ENCODE data around the gene ACTN3. TPM values are rescaled to one million over a fixed set of nuclear protein-coding genes. Genes with fewer than 3 reads are reported as not detected.
A peak's percentile ranks its signal among the peaks of the same experiment; 100 is the strongest.

The ACTN3 gene
- total and polyA plus RNA-seq, 12 donors, result 0.06 to 0.26 (median 0.13) TPM; not detected in 7

- Histone ChIP-seq H3K27ac (no peak overlapping the region), H3K4me3 (no peak overlapping the region), H3K36me3 (replicated peaks in 1 of 2) (peaks cover 0 to 8% of the 10 kb centered on the region in 2 donors), H3K9me3 (replicated peaks in 1 of 3) (no peaks in the 10 kb centered on the region), H3K27me3 (no peaks in the 10 kb centered on the region), H3K4me1 (replicated peaks in 1 of 2) (peaks cover 14 to 15% of the 10 kb centered on the region in 2 donors)
- TF ChIP-seq POLR2A (IDR thresholded peaks at IDR 0.05), result no peak
- TF ChIP-seq, protein P1, sequence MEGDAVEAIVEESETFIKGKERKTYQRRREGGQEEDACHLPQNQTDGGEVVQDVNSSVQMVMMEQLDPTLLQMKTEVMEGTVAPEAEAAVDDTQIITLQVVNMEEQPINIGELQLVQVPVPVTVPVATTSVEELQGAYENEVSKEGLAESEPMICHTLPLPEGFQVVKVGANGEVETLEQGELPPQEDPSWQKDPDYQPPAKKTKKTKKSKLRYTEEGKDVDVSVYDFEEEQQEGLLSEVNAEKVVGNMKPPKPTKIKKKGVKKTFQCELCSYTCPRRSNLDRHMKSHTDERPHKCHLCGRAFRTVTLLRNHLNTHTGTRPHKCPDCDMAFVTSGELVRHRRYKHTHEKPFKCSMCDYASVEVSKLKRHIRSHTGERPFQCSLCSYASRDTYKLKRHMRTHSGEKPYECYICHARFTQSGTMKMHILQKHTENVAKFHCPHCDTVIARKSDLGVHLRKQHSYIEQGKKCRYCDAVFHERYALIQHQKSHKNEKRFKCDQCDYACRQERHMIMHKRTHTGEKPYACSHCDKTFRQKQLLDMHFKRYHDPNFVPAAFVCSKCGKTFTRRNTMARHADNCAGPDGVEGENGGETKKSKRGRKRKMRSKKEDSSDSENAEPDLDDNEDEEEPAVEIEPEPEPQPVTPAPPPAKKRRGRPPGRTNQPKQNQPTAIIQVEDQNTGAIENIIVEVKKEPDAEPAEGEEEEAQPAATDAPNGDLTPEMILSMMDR (IDR thresholded peaks at IDR 0.05), result no peak
- intact Hi-C loops (cut with DNase I), result no loop called here
- no peak for DNase-seq
- 93 to 98% (median 94%) methylated on average over 8 of the region's 8 CpGs for WGBS, 4 donors
Measured at GRCh38 chr11:66566221-66566620, 19.5 kb downstream of the ACTN3 start.

- H3K36me3 ChIP-seq (replicated peaks in 1 of 2), result peaks cover 0 to 8% of the 10 kb centered on the region in 2 donors
- H3K4me3 ChIP-seq, result peak overlapping the region in 2 of 4 donors; percentile 25 to 66
- 50 to 84% (median 58%) methylated on average over 2 to 15 of the region's 15 CpGs for WGBS, 4 donors
- DNase-seq, result no peak
- H3K4me1 ChIP-seq (replicated peaks in 1 of 2), result peaks cover 14 to 15% of the 10 kb centered on the region in 2 donors
- H3K27ac ChIP-seq, result no peak overlapping the region
- no peaks in the 10 kb centered on the region for H3K9me3 ChIP-seq (replicated peaks in 1 of 3)
- no peak for TF ChIP-seq POLR2A (IDR thresholded peaks at IDR 0.05)
- TF ChIP-seq, protein P1 (IDR thresholded peaks at IDR 0.05), result no peak
- no peaks in the 10 kb centered on the region for H3K27me3 ChIP-seq
- intact Hi-C loops (cut with DNase I), result no loop called here
Measured at GRCh38 chr11:66567787-66568123, 21.1 kb downstream of the ACTN3 start.

GRCh38 chr11:66568124-66568916, 21.6 kb downstream of the ACTN3 start, which contains the start of gene CTSF:
Gene CTSF, minus strand, starts transcription at chr11:66568606. Its CDS starts 120 bp downstream, at chr11:66568486.
- intact Hi-C loops (cut with DNase I), result no loop called here
- peak within 1 kb of the TSS in 2 of 5 donors; percentile 15 to 42 for H3K27ac ChIP-seq
- 3 to 17% (median 4%) methylated on average over 7 to 77 of the region's 77 CpGs for WGBS, 4 donors
- H3K4me3 ChIP-seq, result peak within 1 kb of the TSS in 3 of 4 donors; percentile 25 to 66 (median 62)
- peaks cover 0 to 8% of the 10 kb centered on the region in 2 donors for H3K36me3 ChIP-seq (replicated peaks in 1 of 2)
- TF ChIP-seq, protein P1 (IDR thresholded peaks at IDR 0.05), result no peak
- peak in 1 of 2 donors; percentile 59 for TF ChIP-seq POLR2A (IDR thresholded peaks at IDR 0.05)
- peak; percentile 89 to 94 (median 92) for DNase-seq
- no peaks in the 10 kb centered on the region for H3K9me3 ChIP-seq (replicated peaks in 1 of 3)
- H3K4me1 ChIP-seq (replicated peaks in 1 of 2), result peaks cover 14 to 15% of the 10 kb centered on the region in 2 donors
- H3K27me3 ChIP-seq, result no peaks in the 10 kb centered on the region

DNA sequence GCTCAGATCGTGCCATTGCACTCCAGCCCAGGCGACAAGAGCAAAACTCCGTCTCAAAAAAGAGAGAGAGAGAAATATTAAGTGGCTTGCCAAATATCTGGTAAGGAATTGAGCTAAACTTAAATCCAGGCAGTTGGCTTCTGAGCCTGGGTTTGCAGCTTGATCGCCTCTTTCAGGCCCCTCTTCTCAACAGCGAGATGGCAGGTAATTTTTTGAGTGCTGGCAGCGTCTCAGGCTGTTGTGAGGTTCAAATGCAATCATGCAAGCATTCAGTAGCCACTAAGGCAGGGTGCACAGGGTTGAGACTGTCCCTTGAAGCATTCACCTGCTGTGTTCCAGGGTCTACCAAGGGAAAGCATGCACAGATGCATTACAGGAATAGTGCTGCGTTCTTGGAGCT, 22.4 kb downstream of the ACTN3 start:
- TF ChIP-seq POLR2A (IDR thresholded peaks at IDR 0.05), result no peak
- TF ChIP-seq, protein P1 (IDR thresholded peaks at IDR 0.05), result no peak
- Histone ChIP-seq H3K4me3 (no peak overlapping the region), H3K27me3 (no peaks in the 10 kb centered on the region), H3K27ac (peak overlapping the region in 1 of 5 donors; percentile 42), H3K9me3 (replicated peaks in 1 of 3) (no peaks in the 10 kb centered on the region), H3K36me3 (replicated peaks in 1 of 2) (peaks cover 0 to 8% of the 10 kb centered on the region in 2 donors), H3K4me1 (replicated peaks in 1 of 2) (peaks cover 14 to 15% of the 10 kb centered on the region in 2 donors)
- no peak for DNase-seq
- intact Hi-C loops (cut with DNase I), result no loop called here
- WGBS, 4 donors, result 79 to 87% (median 84%) methylated on average over 7 of the region's 7 CpGs
